ENCODE data around the gene RPS13.

- TF ChIP-seq POLR2A (IDR thresholded peaks at IDR 0.05) (no peak), CTCF (IDR thresholded peaks at IDR 0.05) (no peak)
These were observed 10.1 kb downstream of the RPS13 start for GRCh38 chr11:17067417-17067816.

Data from prostate gland (tissue), 2 donors.